GM18505 (cell line): ENCODE results near the gene CHST8.

Source experiments
- ATAC-seq: cut with Tn5 transposase; IDR thresholded peaks from one replicate; pipeline ENCODE4 v1.9.1; 2021; ENCODE audit not compliant: unreplicated experiment
- POLR2A ChIP-seq: IDR thresholded peaks from 4 replicates; pipeline ENCODE4 v1.6.1; 2011; ENCODE audit warnings: borderline replicate concordance; ENCODE audit not compliant: insufficient read depth, insufficient read length; ENCODE audit errors: extremely low read depth

CHST8 gene

DNA sequence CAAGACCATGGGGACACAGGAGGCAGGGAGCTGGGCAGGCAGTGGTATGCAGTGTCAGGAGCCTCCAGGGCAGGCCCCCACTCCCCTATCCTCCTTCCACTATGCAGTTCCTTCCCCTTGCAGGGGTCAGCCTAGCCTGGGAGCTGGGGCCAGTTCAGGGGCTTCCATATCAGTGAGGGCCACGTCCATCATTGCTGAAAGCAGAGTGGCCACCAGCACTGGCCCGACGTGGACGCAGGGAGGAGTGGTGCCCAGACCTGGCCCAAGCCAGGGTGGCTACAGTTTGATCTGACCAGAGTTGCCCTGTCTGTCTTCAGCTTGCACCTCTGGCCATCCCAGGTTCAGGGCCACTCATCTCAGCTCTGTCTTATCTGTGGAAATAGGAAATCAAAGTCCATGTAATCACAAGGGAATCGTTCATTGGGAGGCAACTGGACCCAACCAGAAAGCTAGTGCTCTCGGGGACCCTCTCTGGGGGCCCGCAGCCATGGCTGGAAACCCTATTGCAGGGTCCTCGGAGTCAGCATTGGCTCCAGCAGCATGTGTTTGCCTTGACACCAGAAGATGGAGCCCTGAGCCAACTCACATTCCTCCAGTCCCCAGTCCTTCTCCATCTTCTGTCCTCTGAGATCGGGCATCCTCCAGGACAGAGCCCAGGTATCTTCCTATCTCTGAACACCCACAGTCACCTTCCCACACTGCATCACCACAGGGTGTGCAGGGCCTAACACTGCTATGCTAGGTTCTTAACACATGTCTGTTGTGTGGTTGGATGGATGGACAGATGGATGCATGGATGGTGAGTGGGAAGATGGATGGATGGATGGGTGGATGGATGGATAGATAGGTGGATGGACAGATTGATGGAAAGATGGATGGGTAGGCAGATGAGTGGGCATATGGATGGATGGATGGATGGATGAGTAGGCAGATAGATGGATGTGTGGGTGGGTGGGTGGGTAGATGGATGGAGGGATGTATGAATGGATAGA, 99.2 kb downstream of the CHST8 start:
- TF ChIP-seq POLR2A, result no peak
- no peak for ATAC-seq

- TF ChIP-seq POLR2A, result no peak
- ATAC-seq, result no peak
Observed at GRCh38 chr19:33721735-33722297, 100.1 kb downstream of the CHST8 start.

DNA sequence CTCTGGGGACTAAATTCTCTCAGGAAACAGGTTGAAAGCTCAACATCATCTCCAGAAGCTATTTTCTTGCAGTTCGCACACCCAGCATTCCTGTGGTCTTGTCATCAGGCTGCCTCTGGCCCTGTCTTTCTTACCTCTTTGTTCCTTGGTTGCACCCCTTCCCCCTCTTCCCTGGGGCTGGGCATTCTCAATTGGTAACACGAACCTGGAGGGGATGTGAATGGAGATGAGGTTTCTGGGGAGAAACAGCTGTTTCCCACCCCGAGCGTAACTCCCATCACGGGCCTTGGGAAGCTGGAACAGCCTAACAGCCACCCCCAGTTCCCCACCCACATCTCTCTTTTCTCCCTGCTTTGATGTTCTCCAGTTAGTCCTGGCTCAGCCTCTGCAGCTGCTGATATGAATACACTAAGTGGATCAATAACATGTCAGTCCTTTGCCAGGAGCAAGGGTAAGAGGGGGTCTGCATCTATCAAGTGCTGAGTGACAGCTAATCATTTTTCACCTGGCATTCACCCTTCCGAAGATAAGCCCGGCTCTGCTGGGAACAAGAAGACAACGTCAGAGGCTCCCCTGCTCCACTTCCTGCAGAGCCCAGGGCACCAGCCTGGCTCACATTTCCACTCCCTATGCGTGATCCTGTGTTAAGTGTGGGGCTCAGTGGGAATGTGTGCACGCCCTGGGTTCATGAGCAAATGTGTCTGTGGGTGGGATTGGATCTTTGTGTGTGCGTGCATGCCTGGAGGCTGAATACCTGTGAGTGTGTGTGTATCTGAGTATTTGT, 100.9 kb downstream of the CHST8 start:
- no peak for TF ChIP-seq POLR2A
- no peak for ATAC-seq

GRCh38 chr19:33723512-33723911, 101.8 kb downstream of the CHST8 start:
- ATAC-seq, result no peak
- TF ChIP-seq POLR2A, result no peak

- ATAC-seq, result no peak
- TF ChIP-seq POLR2A, result no peak
Observed at GRCh38 chr19:33724021-33724720, 102.4 kb downstream of the CHST8 start.

- no peak for TF ChIP-seq POLR2A
- no peak for ATAC-seq
Observed at GRCh38 chr19:33724721-33725060, 102.9 kb downstream of the CHST8 start.

- no peak for ATAC-seq
- no peak for TF ChIP-seq POLR2A
Observed at GRCh38 chr19:33725567-33725966, 103.8 kb downstream of the CHST8 start.

GRCh38 chr19:33726756-33727155, 105.0 kb downstream of the CHST8 start:
- no peak for ATAC-seq
- no peak for TF ChIP-seq POLR2A

GRCh38 chr19:33727331-33727998, 105.7 kb downstream of the CHST8 start:
- ATAC-seq, result no peak

DNA sequence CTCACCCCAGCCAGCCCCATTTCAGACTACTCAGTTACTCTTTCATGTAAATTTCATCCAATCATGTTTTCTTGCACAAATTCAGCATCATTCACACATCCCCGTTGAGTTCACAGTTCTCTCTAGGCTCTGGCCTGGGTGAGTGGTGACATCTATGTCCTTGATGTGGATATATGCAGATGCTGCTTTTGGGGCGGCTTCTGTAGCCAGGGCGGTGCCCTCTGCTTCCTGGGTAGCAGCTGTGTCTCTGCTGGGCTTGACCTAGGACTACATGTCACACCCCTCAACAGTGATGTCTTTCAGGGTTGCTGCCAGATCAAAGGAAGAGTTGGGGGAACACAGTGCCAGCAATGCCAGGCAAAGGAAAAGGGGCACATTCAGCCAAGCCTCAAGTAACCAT, 106.4 kb downstream of the CHST8 start:
- no peak for TF ChIP-seq POLR2A
- no peak for ATAC-seq

More at GRCh38 chr19:33727331-33727998, 105.7 kb downstream of the CHST8 start:
- TF ChIP-seq POLR2A, result no peak

DNA sequence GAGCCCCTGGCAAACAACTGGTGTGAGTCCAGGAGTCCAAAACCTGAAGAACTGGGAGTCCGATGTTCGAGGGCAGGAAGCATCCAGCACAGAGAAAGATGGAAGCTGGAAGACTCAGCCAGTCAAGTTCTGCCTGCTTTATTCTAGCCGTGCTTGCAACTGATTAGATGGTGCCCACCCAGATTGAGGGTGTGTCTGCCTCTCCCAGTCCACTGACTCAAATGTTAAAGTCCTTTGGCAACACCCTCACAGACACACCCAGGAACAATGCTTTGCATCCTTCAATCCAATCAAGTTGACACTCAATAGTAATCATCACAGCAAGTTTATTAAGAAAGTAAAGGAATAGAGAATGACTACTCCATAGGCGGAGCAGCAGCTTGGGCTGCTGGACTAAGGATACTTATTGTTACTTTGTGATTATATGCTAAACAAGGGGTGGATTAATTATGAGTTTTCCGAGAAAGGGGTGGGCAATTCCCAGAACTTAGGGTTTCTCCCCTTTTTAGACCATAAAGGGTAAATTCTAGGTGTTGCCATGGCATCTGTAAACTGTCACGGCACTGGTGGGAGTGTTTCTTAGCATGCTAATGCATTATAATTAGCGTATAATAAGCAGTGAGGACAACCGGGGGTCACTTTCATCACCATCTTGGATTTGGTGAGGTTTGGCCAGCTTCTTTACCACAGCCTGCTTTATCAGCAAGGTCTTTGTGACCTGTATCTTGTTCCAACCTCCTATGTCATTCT, 109.3 kb downstream of the CHST8 start:
- ATAC-seq, result no peak
- TF ChIP-seq POLR2A, result no peak

GRCh38 chr19:33731881-33732280, 110.1 kb downstream of the CHST8 start:
- no peak for ATAC-seq
- TF ChIP-seq POLR2A, result no peak

DNA sequence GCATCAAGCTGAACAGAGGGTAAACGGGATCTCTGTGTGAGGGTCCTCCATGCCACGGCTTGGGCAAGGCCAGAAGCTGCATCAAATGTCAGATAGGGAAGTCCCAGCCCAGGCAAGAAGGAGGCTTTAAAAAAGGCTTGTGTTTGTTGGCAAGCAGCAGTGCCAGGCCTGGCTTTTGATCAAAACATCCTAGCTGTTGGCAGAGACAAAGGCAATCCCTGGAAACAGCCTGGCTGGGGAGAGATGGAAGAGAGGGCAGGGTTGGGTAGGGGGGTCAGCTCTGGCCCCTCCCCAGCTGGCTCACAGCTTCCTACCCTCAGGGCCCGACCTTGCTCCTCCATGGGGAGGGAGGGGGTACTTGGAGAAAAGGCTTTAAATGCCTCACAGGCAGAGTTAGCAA, 113.2 kb downstream of the CHST8 start:
- no peak for TF ChIP-seq POLR2A
- no peak for ATAC-seq

- ATAC-seq, result no peak
- TF ChIP-seq POLR2A, result no peak
Observed at GRCh38 chr19:33736158-33736557, 114.4 kb downstream of the CHST8 start.
